ENCODE measurements around the gene KCNK17.

Gene KCNK17, protein sequence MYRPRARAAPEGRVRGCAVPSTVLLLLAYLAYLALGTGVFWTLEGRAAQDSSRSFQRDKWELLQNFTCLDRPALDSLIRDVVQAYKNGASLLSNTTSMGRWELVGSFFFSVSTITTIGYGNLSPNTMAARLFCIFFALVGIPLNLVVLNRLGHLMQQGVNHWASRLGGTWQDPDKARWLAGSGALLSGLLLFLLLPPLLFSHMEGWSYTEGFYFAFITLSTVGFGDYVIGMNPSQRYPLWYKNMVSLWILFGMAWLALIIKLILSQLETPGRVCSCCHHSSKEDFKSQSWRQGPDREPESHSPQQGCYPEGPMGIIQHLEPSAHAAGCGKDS

DNA sequence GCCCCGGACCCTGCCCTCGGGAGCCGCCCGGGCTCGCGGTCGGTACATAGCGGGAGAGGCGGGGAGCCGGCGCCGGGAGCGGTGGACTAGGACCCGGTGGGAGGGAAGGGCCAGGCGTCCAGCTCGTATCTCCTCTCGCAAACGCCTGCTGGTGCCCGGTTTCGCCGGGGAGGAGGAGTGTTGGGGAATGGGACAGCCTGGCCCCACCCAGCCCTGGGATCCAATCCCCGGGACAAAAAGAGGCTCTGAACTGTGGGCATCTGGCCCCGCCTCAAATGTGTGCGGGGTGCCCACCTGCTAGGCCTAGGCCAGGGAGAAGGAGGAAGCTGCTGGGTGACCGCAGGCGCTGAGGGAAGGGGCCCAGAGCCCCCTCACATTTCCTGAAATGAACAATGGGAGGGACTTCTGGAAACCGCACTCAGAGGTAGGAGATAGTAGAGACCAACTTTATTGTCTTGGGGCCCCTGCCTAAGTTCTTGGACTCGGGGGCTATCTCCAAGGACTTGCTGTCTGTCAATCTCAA lies at the start of gene KCNK17:
KCNK17 (minus strand) TSS at position 147 of the 523 bp plus-strand sequence; CDS start at position 48, 99 bp downstream.
- DNase-seq (ENCODE audit: low read depth), result peak; percentile 92

GRCh38 chr6:39363280-39363679 lies 49.1 kb upstream of the KCNK17 start:
- DNase-seq (ENCODE audit: low read depth), result no peak

- no peak for DNase-seq (ENCODE audit: low read depth)
These were observed 48.3 kb upstream of the KCNK17 start for GRCh38 chr6:39362487-39362865.

DNA sequence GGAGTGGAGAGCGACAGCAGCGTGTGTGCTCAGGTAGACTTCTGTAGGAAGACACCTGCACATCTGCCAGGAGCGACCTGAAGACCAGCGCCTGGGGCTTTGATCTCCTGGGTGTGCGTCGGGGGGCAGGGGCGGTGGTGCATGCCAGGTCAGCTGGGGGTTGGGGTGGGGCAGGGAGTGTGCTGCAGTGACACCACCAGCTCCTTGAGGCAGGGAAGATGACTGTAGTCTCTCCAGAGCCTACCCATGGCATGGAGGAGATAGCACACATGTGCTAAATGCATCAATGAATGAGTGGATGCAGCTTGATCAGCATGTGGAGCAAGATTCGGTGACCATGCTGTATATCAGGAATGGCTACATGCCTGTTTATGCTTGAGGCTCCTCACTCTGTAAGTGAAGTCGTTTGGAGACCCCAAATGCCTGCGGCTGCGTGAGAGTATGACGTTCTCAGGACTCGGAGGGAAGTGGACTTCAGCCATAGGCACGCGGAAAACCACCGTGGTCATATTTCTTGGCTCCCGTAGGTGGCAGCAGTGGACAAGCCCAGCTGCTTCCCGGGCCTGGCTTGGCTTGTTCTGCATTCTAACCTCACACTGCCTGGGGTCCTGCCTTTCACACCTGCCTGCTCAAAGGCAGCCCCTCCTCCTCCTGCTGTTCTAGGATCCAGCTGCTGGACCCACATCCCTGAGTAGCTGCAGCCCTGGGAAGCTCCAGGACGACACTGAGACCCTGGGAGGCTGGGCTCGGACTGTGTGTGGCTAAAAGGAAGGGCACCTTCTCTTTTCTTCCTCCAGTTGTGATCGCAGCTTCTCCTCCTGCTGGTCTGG lies 47.7 kb upstream of the KCNK17 start:
- peak; percentile 40 for DNase-seq (ENCODE audit: low read depth)

- no peak for DNase-seq (ENCODE audit: low read depth)
These were observed 46.2 kb upstream of the KCNK17 start for GRCh38 chr6:39360378-39360777.

- peak; percentile 46 for DNase-seq (ENCODE audit: low read depth)
These were observed 43.9 kb upstream of the KCNK17 start for GRCh38 chr6:39357998-39358686.

DNA sequence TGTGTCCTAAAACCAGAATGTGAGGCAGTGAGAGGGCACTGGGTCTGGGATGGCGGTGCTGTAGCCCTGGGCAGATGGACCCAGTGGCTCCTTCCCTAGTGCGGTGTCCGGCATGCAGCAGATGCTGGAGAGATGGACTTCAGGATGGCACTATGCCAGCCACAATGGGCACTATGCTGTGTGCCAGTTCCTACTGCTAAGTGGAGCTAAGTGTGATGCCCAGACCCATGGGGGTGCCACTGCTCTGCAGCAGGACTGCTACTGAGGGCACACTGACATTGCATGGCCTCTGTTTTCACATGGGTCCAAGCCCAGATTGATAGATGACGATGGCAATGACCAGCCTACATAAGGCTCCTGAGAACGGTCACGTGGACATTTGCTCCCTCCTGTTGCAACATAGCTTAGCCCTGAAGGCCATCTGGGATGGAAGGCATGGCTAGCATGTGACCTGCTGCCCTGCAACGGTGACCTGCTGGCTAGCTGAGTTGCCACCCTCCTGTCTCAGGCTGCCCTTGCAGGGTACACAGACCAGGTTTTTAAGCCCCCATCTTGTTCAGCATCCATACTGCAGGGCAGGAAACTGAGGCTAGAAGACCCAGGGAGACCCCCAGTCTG lies 39.6 kb upstream of the KCNK17 start:
- no peak for DNase-seq (ENCODE audit: low read depth)

DNA sequence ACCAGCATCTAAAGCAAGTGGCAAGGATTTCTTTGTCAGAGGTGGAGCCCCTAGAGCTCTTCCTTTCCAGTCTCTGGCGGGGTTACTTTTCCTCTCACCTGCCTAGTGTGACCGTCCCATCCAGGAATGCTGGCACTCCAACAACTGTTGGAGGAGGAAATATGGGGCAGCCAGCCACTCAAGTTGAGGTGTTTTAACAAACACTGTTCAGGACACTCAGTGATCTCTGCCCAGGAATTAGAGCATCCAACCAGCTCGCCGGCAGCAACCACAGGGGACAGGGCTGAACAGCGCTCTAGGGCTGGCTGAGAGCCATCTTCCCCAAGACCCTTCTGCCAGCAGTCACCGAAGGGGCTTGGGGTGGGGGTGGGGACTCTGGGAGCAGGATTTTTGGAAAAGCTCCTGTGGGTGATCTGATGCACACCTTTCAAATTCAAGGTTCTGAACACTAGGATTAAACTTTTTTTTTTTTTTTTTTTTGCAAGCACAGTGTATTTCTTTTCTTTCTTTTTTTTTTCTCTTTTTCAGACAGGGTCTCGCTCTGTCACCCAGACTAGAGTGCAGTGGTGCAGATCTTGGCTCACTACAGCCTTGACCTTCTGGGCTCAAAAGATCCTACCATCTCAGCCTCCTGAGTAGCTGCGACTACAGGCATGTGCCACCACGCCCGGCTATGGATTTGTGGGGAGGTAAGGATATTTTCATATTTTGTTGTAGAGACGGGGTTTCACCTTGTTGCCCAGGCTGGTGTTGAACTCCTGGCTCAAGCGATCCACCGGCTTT lies 36.7 kb upstream of the KCNK17 start:
- no peak for DNase-seq (ENCODE audit: low read depth)

DNA sequence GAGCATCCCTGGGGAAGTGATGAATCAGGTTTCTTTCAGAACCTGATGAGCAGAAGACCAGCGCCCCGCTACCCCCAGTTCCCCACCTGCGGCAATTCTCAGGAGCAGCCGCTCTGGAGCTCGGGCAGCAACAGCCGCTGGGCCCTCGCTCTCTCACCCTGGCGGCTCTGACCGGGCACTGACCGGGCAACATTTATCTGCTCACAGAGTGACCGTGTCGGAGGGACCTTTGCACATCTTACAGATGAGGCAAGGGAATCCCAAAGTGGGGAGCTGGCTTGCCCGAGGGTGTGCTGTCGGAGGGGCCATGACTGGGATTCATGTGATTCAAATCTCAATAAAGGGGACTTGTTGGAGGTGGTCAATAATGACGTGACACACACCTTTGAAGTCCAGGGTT lies 34.5 kb upstream of the KCNK17 start:
- no peak for DNase-seq (ENCODE audit: low read depth)

DNA sequence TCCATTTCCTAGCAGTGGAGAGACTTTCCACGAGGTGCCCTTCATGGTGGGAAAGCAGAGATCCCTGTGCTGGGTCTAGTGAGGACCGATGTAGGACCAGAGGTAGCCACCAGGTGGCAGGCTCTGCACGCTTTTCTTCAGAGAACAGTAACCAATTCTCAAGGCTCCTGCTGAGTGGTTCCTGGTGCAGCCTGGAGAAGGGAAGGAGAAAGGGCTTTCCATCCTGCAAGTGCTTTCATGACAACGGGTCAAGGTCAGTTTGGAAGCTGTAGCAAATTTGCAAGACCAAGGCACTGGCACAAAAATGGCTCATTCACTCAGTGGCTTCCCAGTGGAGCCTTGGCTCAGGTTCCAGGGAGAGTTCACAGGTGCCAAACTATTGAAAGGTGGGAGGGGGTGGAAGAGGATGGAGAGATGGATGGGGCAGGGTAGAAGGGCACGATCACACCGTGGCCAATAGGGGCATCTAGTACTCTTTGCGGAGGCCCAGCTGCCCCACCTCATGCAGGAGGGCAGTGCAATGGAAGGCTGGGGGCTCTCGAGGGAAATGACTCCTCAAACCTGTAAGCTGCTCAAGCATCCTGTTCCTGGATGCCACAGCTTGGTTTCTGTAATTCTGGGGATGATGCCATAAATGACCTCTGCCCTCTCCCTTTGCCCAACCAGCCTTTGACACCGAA lies 33.8 kb upstream of the KCNK17 start:
- no peak for DNase-seq (ENCODE audit: low read depth)

DNA sequence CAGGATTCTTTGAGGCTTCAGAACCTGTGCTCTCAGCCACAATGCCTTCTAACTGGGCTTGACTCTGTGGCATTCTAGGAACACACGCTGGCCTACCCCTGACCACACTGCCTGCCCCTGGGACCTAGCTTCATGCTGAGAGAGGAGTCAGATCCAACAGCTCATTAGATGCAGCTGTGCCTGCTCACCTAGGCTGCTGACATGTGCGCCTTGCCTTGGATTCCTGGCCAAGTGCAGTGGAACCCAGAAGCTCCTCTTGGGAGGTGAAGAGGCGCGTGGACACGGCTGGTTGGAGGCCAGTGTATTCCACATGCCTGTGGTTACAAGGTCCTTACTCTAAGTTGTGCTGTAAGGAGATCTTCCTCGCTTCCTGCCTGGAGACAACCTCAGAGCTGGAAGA lies 33.0 kb upstream of the KCNK17 start:
- DNase-seq (ENCODE audit: low read depth), result no peak

- DNase-seq (ENCODE audit: low read depth), result no peak
These were observed 30.6 kb upstream of the KCNK17 start for GRCh38 chr6:39344821-39345280.

GRCh38 chr6:39343396-39343870 lies 29.2 kb upstream of the KCNK17 start:
- DNase-seq (ENCODE audit: low read depth), result no peak

GRCh38 chr6:39342692-39343395 lies 28.6 kb upstream of the KCNK17 start:
- DNase-seq (ENCODE audit: low read depth), result no peak

DNA sequence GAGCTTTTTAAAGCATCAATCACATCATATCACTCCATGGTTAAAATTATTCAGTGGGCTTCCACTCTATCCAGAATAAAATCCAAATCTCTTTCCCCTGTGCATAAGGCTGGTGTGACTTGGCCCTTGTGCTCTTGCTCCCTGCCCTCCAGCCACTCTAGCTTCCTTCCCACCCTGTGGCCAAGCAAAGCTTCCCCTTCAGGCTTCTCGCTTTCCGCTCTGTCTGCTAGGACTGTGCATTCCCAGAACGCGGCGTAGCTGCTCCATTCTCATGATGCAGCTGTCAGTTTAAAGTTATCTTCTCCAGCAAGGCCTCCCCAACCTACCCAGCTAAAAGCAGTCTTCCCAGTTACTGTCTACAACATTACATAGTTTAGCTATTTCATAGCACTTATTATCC lies 27.7 kb upstream of the KCNK17 start:
- no peak for DNase-seq (ENCODE audit: low read depth)

DNA sequence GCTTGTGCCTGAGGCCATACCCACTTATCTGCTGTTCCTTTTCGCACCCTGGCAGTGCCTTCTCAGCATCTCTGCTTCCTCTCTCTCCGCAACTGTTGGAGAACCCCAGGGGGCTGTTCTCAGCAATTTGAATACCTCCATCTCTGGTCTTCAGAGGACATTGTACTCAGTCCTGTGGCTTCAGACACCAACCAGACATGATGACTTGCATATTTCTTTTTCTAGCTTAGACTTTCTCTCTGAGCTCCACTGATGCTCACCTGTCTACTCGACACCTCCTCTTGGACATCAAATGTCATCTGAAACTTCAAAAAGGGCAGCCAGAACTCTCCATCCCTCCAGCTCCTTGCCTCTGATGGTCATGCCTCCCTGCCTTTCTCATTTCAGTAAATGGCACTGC lies 27.1 kb upstream of the KCNK17 start:
- no peak for DNase-seq (ENCODE audit: low read depth)

DNA sequence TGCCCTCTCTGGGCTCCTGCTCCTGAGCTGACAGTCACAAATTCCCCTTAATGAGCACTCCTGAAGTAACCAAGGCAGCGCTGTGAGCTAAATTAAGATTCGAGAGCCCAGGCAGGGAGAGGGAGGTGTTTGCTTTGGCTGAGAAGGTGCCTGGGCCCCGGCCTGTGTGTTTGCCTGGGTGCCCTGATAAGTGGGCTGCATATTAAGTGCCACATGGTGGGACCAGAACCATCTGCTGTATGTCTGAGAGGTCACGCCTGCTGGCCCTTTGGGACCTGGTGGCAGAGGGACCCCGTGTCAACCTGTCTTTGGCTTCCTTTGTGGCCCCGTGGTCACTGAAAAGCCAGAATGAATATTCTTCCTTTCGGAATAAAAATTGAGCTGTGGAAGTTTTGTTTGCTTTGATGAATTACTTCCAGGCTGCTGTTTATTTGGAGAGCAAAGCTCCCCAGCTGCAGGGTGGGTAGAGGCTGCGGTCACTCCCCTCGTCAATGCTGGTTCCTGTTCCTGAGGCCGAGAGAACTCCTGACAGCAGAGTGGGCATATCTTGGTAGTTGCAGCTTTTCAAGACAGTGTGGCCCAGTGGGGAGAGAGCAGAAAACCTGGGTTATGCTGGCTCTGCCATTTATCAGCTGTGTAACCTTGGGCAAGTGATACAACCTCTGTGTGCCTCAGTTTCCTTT lies 25.8 kb upstream of the KCNK17 start:
- peak; percentile 42 for DNase-seq (ENCODE audit: low read depth)

DNA sequence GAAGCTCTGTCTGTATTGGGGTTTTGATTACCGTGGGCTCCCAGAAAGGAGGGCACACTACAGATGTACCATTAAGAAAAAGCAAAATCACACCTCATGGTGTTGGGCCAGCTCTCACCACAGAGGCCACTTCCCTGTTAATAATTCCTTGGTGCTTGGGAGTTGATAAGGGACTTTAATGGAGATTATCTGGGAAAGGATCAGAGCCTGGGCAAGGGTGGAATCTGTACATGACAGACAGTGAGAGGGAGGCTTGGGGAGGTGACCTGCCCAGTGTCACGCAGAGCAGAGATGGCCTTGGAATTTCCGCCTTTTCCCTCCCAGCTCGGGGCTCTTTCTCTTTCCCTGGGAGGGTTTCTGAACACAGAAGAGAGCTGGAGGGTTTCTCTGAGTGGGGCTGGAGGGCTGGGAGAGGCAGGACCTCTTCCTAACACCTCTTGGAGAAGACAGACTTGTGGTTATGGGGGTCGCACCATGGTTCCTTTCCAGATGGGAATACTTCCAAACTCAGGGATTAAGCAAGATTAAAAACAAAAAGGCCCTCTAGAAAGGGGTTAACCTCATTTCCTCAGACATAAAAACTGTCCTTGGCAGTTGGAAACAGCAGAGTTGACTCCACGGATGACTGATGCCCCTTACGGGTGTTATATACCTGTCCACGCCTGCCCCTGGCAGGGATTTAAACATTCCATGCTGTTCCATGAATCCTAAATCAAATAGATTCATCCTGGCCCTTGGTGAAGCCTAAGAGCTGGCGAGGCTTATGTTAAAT lies 25.1 kb upstream of the KCNK17 start:
- DNase-seq (ENCODE audit: low read depth), result no peak

Data from CMK (cell line).